H9 (cell line): Measurements from ENCODE around the gene TRRAP. TPM values are rescaled to one million over a fixed set of nuclear protein-coding genes. Genes with fewer than 3 reads are reported as not detected.

Experiments
- DNase-seq: peaks from one replicate; pipeline ENCODE4 v3.0.0-alpha.2; 2017
- H2AFZ ChIP-seq: one replicate; pipeline ENCODE4 v1.6.1; 2013; ENCODE audit warnings: mild to moderate bottlenecking, low read length, control low read depth, moderate library complexity
- H2AK5ac ChIP-seq: 2 replicates; pipeline ENCODE4 v1.6.1; 2013; ENCODE audit warnings: low read length, control low read depth, mixed read lengths; ENCODE audit not compliant: insufficient read length
- H2BK120ac ChIP-seq: one replicate; pipeline ENCODE4 v1.6.1; 2013; ENCODE audit warnings: low read depth, mild to moderate bottlenecking, low read length, control low read depth, inconsistent platforms; ENCODE audit not compliant: poor library complexity, severe bottlenecking
- H2BK12ac ChIP-seq: 2 replicates; pipeline ENCODE4 v1.6.1; 2013; ENCODE audit warnings: low read length, control low read depth, mixed read lengths, low read depth; ENCODE audit not compliant: insufficient read length
- H2BK15ac ChIP-seq: 2 replicates; pipeline ENCODE4 v1.6.1; 2013; ENCODE audit warnings: low read depth, low read length, control low read depth
- H2BK20ac ChIP-seq: one replicate; pipeline ENCODE4 v1.6.1; 2013; ENCODE audit warnings: low read depth, mild to moderate bottlenecking, low read length, control low read depth, inconsistent platforms; ENCODE audit not compliant: poor library complexity, severe bottlenecking
- H2BK5ac ChIP-seq: 2 replicates; pipeline ENCODE4 v1.6.1; 2013; ENCODE audit warnings: low read length, control low read depth, mixed read lengths; ENCODE audit not compliant: insufficient read length
- H3K14ac ChIP-seq: 2 replicates; pipeline ENCODE4 v1.6.1; 2013; ENCODE audit warnings: low read length, control low read depth; ENCODE audit not compliant: insufficient read depth
- H3K18ac ChIP-seq: 2 replicates; pipeline ENCODE4 v1.6.1; 2013; ENCODE audit warnings: low read depth, mild to moderate bottlenecking, mixed read lengths, low read length, control low read depth; ENCODE audit not compliant: insufficient read length
- H3K23ac ChIP-seq: 2 replicates; pipeline ENCODE4 v1.6.1; 2013; ENCODE audit warnings: low read length, control low read depth, mixed read lengths, low read depth; ENCODE audit not compliant: insufficient read length
- H3K23me2 ChIP-seq: 2 replicates; pipeline ENCODE4 v1.6.1; 2013; ENCODE audit warnings: low read depth, mild to moderate bottlenecking, mixed read lengths, low read length, control low read depth; ENCODE audit not compliant: insufficient read length, poor library complexity, severe bottlenecking
- H3K27ac ChIP-seq: 2 replicates; pipeline ENCODE4 v1.5.1; 2013; ENCODE audit warnings: low read length, control low read depth, mixed read lengths, low read depth; ENCODE audit not compliant: insufficient read length
- H3K27me3 ChIP-seq: 2 replicates; pipeline ENCODE4 v1.6.1; 2013; ENCODE audit warnings: low read length, control low read depth, inconsistent platforms; ENCODE audit not compliant: insufficient read depth
- H3K4ac ChIP-seq: 2 replicates; pipeline ENCODE4 v1.6.1; 2013; ENCODE audit warnings: low read depth, mild to moderate bottlenecking, control low read depth, inconsistent platforms, low read length, moderate library complexity
- H3K4me1 ChIP-seq: 2 replicates; pipeline ENCODE4 v1.6.1; 2013; ENCODE audit warnings: low read length, control low read depth, inconsistent platforms; ENCODE audit not compliant: insufficient read depth
- H3K4me2 ChIP-seq: 2 replicates; pipeline ENCODE4 v1.6.1; 2013; ENCODE audit warnings: low read length, control low read depth, mixed read lengths; ENCODE audit not compliant: insufficient read length, insufficient read depth
- H3K56ac ChIP-seq: 2 replicates; pipeline ENCODE4 v1.6.1; 2013; ENCODE audit warnings: low read depth, mild to moderate bottlenecking, mixed read lengths, low read length, control low read depth; ENCODE audit not compliant: insufficient read length
- H3K79me1 ChIP-seq: 2 replicates; pipeline ENCODE4 v1.6.1; 2013; ENCODE audit warnings: low read depth, mild to moderate bottlenecking, moderate library complexity, low read length, control low read depth, inconsistent platforms; ENCODE audit not compliant: insufficient read depth, poor library complexity, severe bottlenecking
- H3K79me2 ChIP-seq: 2 replicates; pipeline ENCODE4 v1.6.1; 2013; ENCODE audit warnings: low read length, control low read depth, inconsistent platforms; ENCODE audit not compliant: insufficient read depth
- H3K9ac ChIP-seq: 2 replicates; pipeline ENCODE4 v1.6.1; 2013; ENCODE audit warnings: low read length, control low read depth, mixed read lengths; ENCODE audit not compliant: insufficient read length; ENCODE audit errors: extremely low read depth
- H3K9me3 ChIP-seq: one replicate; pipeline ENCODE4 v1.6.1; 2013; ENCODE audit warnings: low read depth, low read length, inconsistent platforms; ENCODE audit not compliant: control insufficient read depth
- H3T11ph ChIP-seq: one replicate; pipeline ENCODE4 v1.6.1; 2013; ENCODE audit warnings: mild to moderate bottlenecking, low read length, control low read depth, inconsistent platforms
- H4K20me1 ChIP-seq: one replicate; pipeline ENCODE4 v1.6.1; 2013; ENCODE audit not compliant: control insufficient read depth, insufficient read length, insufficient read depth
- H4K5ac ChIP-seq: 2 replicates; pipeline ENCODE4 v1.6.1; 2013; ENCODE audit warnings: low read depth, mild to moderate bottlenecking, mixed read lengths, low read length, control low read depth; ENCODE audit not compliant: insufficient read length
- H4K8ac ChIP-seq: replicated peaks from 2 replicates; pipeline ENCODE4 v1.6.1; 2013; ENCODE audit warnings: low read length, control low read depth, mixed read lengths, low read depth; ENCODE audit not compliant: insufficient read length
- H4K91ac ChIP-seq: 2 replicates; pipeline ENCODE4 v1.6.1; 2013; ENCODE audit warnings: low read depth, mild to moderate bottlenecking, moderate library complexity, mixed read lengths, low read length, control low read depth; ENCODE audit not compliant: insufficient read length
- H3K27ac Mint-ChIP-seq, 3 experiments: 2 replicates in 2 of 3; 3 replicates in 1 of 3; pipeline ENCODE4 v1.8.0; 2020 to 2021; ENCODE audit warnings: mixed read lengths in 3 of 3, mild to moderate bottlenecking in 1 of 3, moderate library complexity in 1 of 3
- H3K27me3 Mint-ChIP-seq: 2 replicates; pipeline ENCODE4 v1.8.0; 2021; ENCODE audit warnings: low read depth, mild to moderate bottlenecking, moderate library complexity, mixed read lengths
- H3K36me3 Mint-ChIP-seq, 3 experiments: 2 replicates in 2 of 3; 3 replicates in 1 of 3; pipeline ENCODE4 v1.8.0; 2020 to 2021; ENCODE audit warnings: low read depth in 3 of 3, mixed read lengths in 3 of 3; ENCODE audit not compliant: insufficient read depth in 1 of 3
- H3K4me1 Mint-ChIP-seq, 2 experiments: 2 replicates each; pipeline ENCODE4 v1.8.0; 2020; ENCODE audit warnings: mixed read lengths in 2 of 2
- H3K4me3 Mint-ChIP-seq, 2 experiments: 2 replicates in 1 of 2; 3 replicates in 1 of 2; pipeline ENCODE4 v1.8.0; 2020 to 2021; ENCODE audit warnings: mild to moderate bottlenecking in 2 of 2, mixed read lengths in 2 of 2, moderate library complexity in 1 of 2
- H3K9me3 Mint-ChIP-seq, 2 experiments: 2 replicates in 1 of 2; 3 replicates in 1 of 2; pipeline ENCODE4 v1.8.0; 2020; ENCODE audit warnings: mild to moderate bottlenecking in 2 of 2, mixed read lengths in 2 of 2, moderate library complexity in 1 of 2
- WGBS: extraction: QIAGEN DNeasy Blood & Tissue Kit; methylation state at CpG from one replicate; pipeline ENCODE4 v1.1.7; 2013; ENCODE audit warnings: missing lambda C conversion rate, low lambda C conversion rate, mixed read lengths; ENCODE audit not compliant: insufficient read length; ENCODE audit errors: extremely low coverage; 5-methylcytosine and 5-hydroxymethylcytosine counted together
- total RNA-seq: library from RNA; stranded (reverse); gene quantifications from 2 replicates; pipeline ENCODE4 v1.2.1, GENCODE V29; 2021
- TF ChIP-seq, protein P1 (sequence below): fragments of 200-600 bp; sonication (generic); conservative IDR thresholded peaks from 3 replicates; pipeline ENCODE4 v1.8.0; 2021; ENCODE audit warnings: antibody characterized with exemption, mild to moderate bottlenecking

TRRAP gene
- total RNA-seq, 1 experiment from 2014 or later, result 58.6 TPM

GRCh38 chr7:98863601-98864000 is 14.7 kb upstream of the TRRAP start:
- Histone ChIP-seq H4K91ac (no peak overlapping the region), H3K14ac (no peak overlapping the region), H2BK5ac (no peak overlapping the region), H3K79me2 (no peaks in the 10 kb centered on the region), H3T11ph (no peak overlapping the region), H4K5ac (no peak overlapping the region), H3K4me1 (no peaks in the 10 kb centered on the region), H2BK12ac (no peak overlapping the region), H3K9ac (no peak overlapping the region), H3K4ac (no peak overlapping the region), H2BK15ac (no peak overlapping the region), H3K9me3 (no peaks in the 10 kb centered on the region), H3K27ac (no peak overlapping the region), H2BK120ac (no peak overlapping the region), H2AFZ (no peak overlapping the region), H3K4me2 (no peak overlapping the region), H4K8ac (no peak overlapping the region), H3K23ac (no peak overlapping the region), H3K23me2 (no peaks in the 10 kb centered on the region), H2AK5ac (no peak overlapping the region), H3K27me3 (peaks cover 2% of the 10 kb centered on the region; the same call in 1 of the 2 replicates), H4K20me1 (no peaks in the 10 kb centered on the region), H2BK20ac (no peak overlapping the region), H3K79me1 (no peaks in the 10 kb centered on the region), H3K18ac (no peak overlapping the region), H3K56ac (no peak overlapping the region)
- TF ChIP-seq, protein P1, sequence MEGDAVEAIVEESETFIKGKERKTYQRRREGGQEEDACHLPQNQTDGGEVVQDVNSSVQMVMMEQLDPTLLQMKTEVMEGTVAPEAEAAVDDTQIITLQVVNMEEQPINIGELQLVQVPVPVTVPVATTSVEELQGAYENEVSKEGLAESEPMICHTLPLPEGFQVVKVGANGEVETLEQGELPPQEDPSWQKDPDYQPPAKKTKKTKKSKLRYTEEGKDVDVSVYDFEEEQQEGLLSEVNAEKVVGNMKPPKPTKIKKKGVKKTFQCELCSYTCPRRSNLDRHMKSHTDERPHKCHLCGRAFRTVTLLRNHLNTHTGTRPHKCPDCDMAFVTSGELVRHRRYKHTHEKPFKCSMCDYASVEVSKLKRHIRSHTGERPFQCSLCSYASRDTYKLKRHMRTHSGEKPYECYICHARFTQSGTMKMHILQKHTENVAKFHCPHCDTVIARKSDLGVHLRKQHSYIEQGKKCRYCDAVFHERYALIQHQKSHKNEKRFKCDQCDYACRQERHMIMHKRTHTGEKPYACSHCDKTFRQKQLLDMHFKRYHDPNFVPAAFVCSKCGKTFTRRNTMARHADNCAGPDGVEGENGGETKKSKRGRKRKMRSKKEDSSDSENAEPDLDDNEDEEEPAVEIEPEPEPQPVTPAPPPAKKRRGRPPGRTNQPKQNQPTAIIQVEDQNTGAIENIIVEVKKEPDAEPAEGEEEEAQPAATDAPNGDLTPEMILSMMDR, result no peak
- DNase-seq, result no peak
- no CpG with 5 or more reads among the region's 2 CpGs for WGBS
- Mint-ChIP-seq H3K36me3 (no peaks in the 10 kb centered on the region), H3K9me3 (no peaks in the 10 kb centered on the region), H3K27ac (no peak overlapping the region), H3K27me3 (peaks cover 29% of the 10 kb centered on the region), H3K4me3 (no peak overlapping the region), H3K4me1 (peaks cover 3 to 14% of the 10 kb centered on the region in 2 experiments)
